GM12878 (cell line): ENCODE data around the gene LIF. TPM values are rescaled to one million over a fixed set of nuclear protein-coding genes. Genes with fewer than 3 reads are reported as not detected.

Experiments used
- ATAC-seq: fragments of 200-7000 bp; cut with Tn5 transposase; 3 replicates; pipeline ENCODE4 v1.9.1; 2020; ENCODE audit warnings: mild to moderate bottlenecking, moderate library complexity
- BruUV-seq: library from RNA; stranded (reverse); fragments of 400-500 nt; replicated peaks from 2 replicates; lab custom pipeline; 2021; lab: Mats Ljungman, UMichigan
- CTCF ChIA-PET: fragments of 300-600 bp; sonication (Branson Sonifier 250); formaldehyde crosslinking; extraction: SDS; loops from one replicate; lab custom pipeline; 2021; ENCODE audit warnings: inconsistent platforms; lab: Yijun Ruan, JAX
- POLR2A ChIA-PET: fragments of 350-600 bp; formaldehyde crosslinking; extraction: SDS; loops from one replicate; lab custom pipeline; 2021; ENCODE audit warnings: inconsistent platforms; lab: Charles Lee
- RAD21 ChIA-PET: fragments of 300-600 bp; sonication (Branson Sonifier 250); formaldehyde crosslinking; loops from one replicate; lab custom pipeline; 2023; ENCODE audit warnings: antibody characterized with exemption; ENCODE audit not compliant: unreplicated experiment; lab: Charles Lee
- SMC1A ChIA-PET: fragments of 300-600 bp; sonication (Branson Sonifier 250); formaldehyde crosslinking; loops from one replicate; lab custom pipeline; 2023; ENCODE audit not compliant: unreplicated experiment, uncharacterized antibody; lab: Charles Lee
- DNase-seq: peaks from one replicate; pipeline ENCODE4 v3.0.0-alpha.2; 2011; ENCODE audit warnings: low read depth, low spot score
- FAIRE-seq: peaks from 3 replicates; lab custom pipeline; 2011; peaks lifted over from hg19 to GRCh38; lab: Jason Lieb, UNC
- H2AFZ ChIP-seq: 2 replicates; pipeline ENCODE4 v1.6.0; 2011; ENCODE audit warnings: low read depth, low read length, control low read depth; ENCODE audit not compliant: control insufficient read depth
- H3K27ac ChIP-seq: 2 replicates; pipeline ENCODE4 v1.5.1; 2011; ENCODE audit warnings: control low read depth; ENCODE audit not compliant: control insufficient read depth, insufficient read depth
- H3K27me3 ChIP-seq, 2 experiments: replicated peaks in 1 of 2; 2 replicates each; pipeline versions ENCODE4 v1.6.0 to v1.6.1; 2011; ENCODE audit warnings: low read length in 1 of 2; ENCODE audit not compliant: control insufficient read depth in 2 of 2, insufficient read depth in 2 of 2
- H3K36me3 ChIP-seq, 2 experiments: 2 replicates each; pipeline ENCODE4 v1.5.1; 2011; ENCODE audit warnings: low read length in 1 of 2; ENCODE audit not compliant: control insufficient read depth in 2 of 2, insufficient read depth in 2 of 2
- H3K4me1 ChIP-seq: 2 replicates; pipeline ENCODE4 v1.6.1; 2011; ENCODE audit warnings: mild to moderate bottlenecking, low read length, moderate library complexity, mixed read lengths; ENCODE audit not compliant: control insufficient read depth, insufficient read depth
- H3K4me2 ChIP-seq: 2 replicates; pipeline ENCODE4 v1.6.0; 2011; ENCODE audit warnings: control low read depth; ENCODE audit not compliant: control insufficient read depth, insufficient read depth
- H3K4me3 ChIP-seq: fragments of 200-600 bp; sonication (generic); 2 replicates; pipeline ENCODE4 v1.5.1; 2016
- H3K79me2 ChIP-seq: 2 replicates; pipeline ENCODE4 v1.6.0; 2011; ENCODE audit warnings: low read length; ENCODE audit not compliant: control insufficient read depth, insufficient read depth
- H3K9ac ChIP-seq: 2 replicates; pipeline ENCODE4 v1.8.0; 2011; ENCODE audit warnings: low read length, control low read depth, mixed read lengths; ENCODE audit not compliant: control insufficient read depth, insufficient read depth
- H3K9me3 ChIP-seq: replicated peaks from 3 replicates; pipeline ENCODE4 v1.5.1; 2011; ENCODE audit warnings: mild to moderate bottlenecking, low read length; ENCODE audit not compliant: control insufficient read depth, insufficient read depth
- H4K20me1 ChIP-seq: 2 replicates; pipeline ENCODE4 v1.6.0; 2011; ENCODE audit not compliant: control insufficient read depth, insufficient read depth
- BACH1 ChIP-seq: fragments of 450-650 bp; IDR thresholded peaks from 2 replicates; pipeline ENCODE4 v1.6.1; 2017; ENCODE audit warnings: mild to moderate bottlenecking, borderline replicate concordance
- BCL11A ChIP-seq: IDR thresholded peaks from 2 replicates; pipeline ENCODE4 v1.6.1; 2011; ENCODE audit warnings: low read depth, low read length
- BCL3 ChIP-seq: IDR thresholded peaks from 2 replicates; pipeline ENCODE4 v1.6.1; 2011; ENCODE audit warnings: borderline replicate concordance, low read depth, mild to moderate bottlenecking, moderate library complexity, low read length; ENCODE audit not compliant: insufficient read depth, poor library complexity, severe bottlenecking
- CHD4 ChIP-seq: fragments of 200-600 bp; sonication (generic); IDR thresholded peaks from 2 replicates; pipeline ENCODE4 v1.6.1; 2016; ENCODE audit warnings: mild to moderate bottlenecking
- CTCF ChIP-seq, 3 experiments: IDR thresholded peaks in 2 of 3; conservative IDR thresholded peaks in 1 of 3; 2 replicates each; pipeline ENCODE4 v1.5.1; 2011; ENCODE audit warnings: low read depth in 3 of 3, low read length in 3 of 3, mild to moderate bottlenecking in 3 of 3, control low read depth in 2 of 3, moderate library complexity in 2 of 3, inconsistent platforms in 1 of 3, mixed read lengths in 1 of 3; ENCODE audit not compliant: control insufficient read depth in 2 of 3, insufficient read depth in 1 of 3; ENCODE audit errors: extremely low read depth in 1 of 3
- KDM1A ChIP-seq: fragments of 200-600 bp; sonication (generic); IDR thresholded peaks from 2 replicates; pipeline ENCODE4 v1.6.1; 2016; ENCODE audit warnings: borderline replicate concordance
- MYB ChIP-seq: fragments of 150-350 bp; IDR thresholded peaks from 2 replicates; pipeline ENCODE4 v1.6.1; 2014; ENCODE audit warnings: mild to moderate bottlenecking, low read depth, low read length, borderline replicate concordance
- NBN ChIP-seq: fragments of 450-650 bp; IDR thresholded peaks from 2 replicates; pipeline ENCODE4 v1.6.1; 2016
- NR2C2 ChIP-seq: IDR thresholded peaks from 2 replicates; pipeline ENCODE4 v1.6.1; 2011; ENCODE audit warnings: borderline replicate concordance, low read depth; ENCODE audit not compliant: control insufficient read depth, insufficient read length
- RB1 ChIP-seq: fragments of 450-650 bp; formaldehyde crosslinking; IDR thresholded peaks from 2 replicates; pipeline ENCODE4 v1.6.1; 2017; ENCODE audit warnings: mild to moderate bottlenecking, borderline replicate concordance
- SIN3A ChIP-seq: IDR thresholded peaks from 2 replicates; pipeline ENCODE4 v1.6.1; 2012; ENCODE audit warnings: low read depth, low read length, improper control_type of control experiment
- SMARCA5 ChIP-seq: fragments of 450-650 bp; IDR thresholded peaks from 2 replicates; pipeline ENCODE4 v1.6.1; 2017; ENCODE audit warnings: mild to moderate bottlenecking
- STAT1 ChIP-seq: fragments of 450-650 bp; conservative IDR thresholded peaks from 2 replicates; pipeline ENCODE4 v1.6.1; 2014; ENCODE audit warnings: antibody characterized with exemption, mild to moderate bottlenecking
- SUPT20H ChIP-seq: IDR thresholded peaks from 2 replicates; pipeline ENCODE4 v1.6.1; 2011; ENCODE audit warnings: low read depth, mild to moderate bottlenecking, low read length, moderate library complexity, borderline replicate concordance; ENCODE audit not compliant: control insufficient read depth
- ZNF274 ChIP-seq: IDR thresholded peaks from one replicate; pipeline ENCODE4 v1.8.0; 2011; ENCODE audit not compliant: insufficient read length, insufficient read depth
- ZSCAN29 ChIP-seq: fragments of 450-650 bp; IDR thresholded peaks from 2 replicates; pipeline ENCODE4 v1.6.1; 2017; ENCODE audit warnings: mild to moderate bottlenecking, moderate library complexity
- WGBS: methylation state at CpG from one replicate; pipeline ENCODE4 v1.1.6; 2016; ENCODE audit warnings: low lambda C conversion rate; ENCODE audit not compliant: insufficient replicate concordance, insufficient coverage; ENCODE audit errors: missing lambda C conversion rate; 5-methylcytosine and 5-hydroxymethylcytosine counted together
- in situ Hi-C: fragments of 300-500 bp; cut with MboI; formaldehyde crosslinking; loops from 9 replicates; pipeline ENCODE4 v1.14.3; 2018; ENCODE audit warnings: mixed read lengths
- intact Hi-C: fragments of 100-400 bp; cut with micrococcal nuclease; formaldehyde crosslinking; loops from one replicate; pipeline ENCODE4 v1.14.2; 2022; ENCODE audit not compliant: unreplicated experiment
- polyA plus RNA-seq, 11 experiments: library from polyadenylated mRNA; depleted of rRNA in 4 of 11; unstranded in 6 of 11; stranded (reverse) in 5 of 11; fragments of >200 nt; fragmentation: Nextera tagmentation in 4 of 11; fragmentation: Illumina TruSeq in 1 of 11; extraction: Ambion mirVana in 4 of 11; extraction: Trizol in 1 of 11; gene quantifications; 1 replicate in 1 of 11; 2 replicates in 10 of 11; pipeline versions ENCODE4 v1.2.1 to v1.2.3, GENCODE V29; 2011 to 2016; ENCODE audit warnings: inconsistent platforms in 2 of 11, missing spikeins in 2 of 11, low read depth in 1 of 11
- total RNA-seq, 4 experiments: library from RNA; depleted of rRNA in 3 of 4; stranded (reverse); fragments of >200 nt in 3 of 4; fragmentation: Illumina TruSeq in 1 of 4; extraction: Trizol in 1 of 4; gene quantifications; 2 replicates each; pipeline versions ENCODE4 v1.2.1 to v1.2.3, GENCODE V29; 2013 to 2021

LIF gene
- total and polyA plus RNA-seq, 10 of the 15 experiments (the other 5 are each of a cell fraction or from before 2014, with no cell fraction given), result 0.05 to 3.4 (median 0.97) TPM

- H3K27ac ChIP-seq, result no peak overlapping the region
- RAD21 ChIA-PET, result interaction anchor here (0.6 to 6.2 kb wide), 46 partner anchors 14 to 968 kb away, joined by 3 to 277 read pairs (median 4); partner anchors contain the start of genes CCDC157, MTFP1, RNF215 and SEC14L2
- H4K20me1 ChIP-seq, result no peaks in the 10 kb centered on the region
- H3K27me3 ChIP-seq, result no peaks in the 10 kb centered on the region
- FAIRE-seq (peak; percentile 95), ATAC-seq (peak; percentile 68), DNase-seq (no peak)
- CTCF ChIA-PET, result interaction anchor here (0.7 to 10.5 kb wide), 58 partner anchors 8 to 650 kb away, joined by 3 to 436 read pairs (median 7); partner anchors contain the start of genes CCDC157, MTFP1, OSM and RNF215
- intact Hi-C loops, result loop anchor here (1.0 to 10.0 kb wide), 8 partner anchors 19 to 197 kb away; partner anchors contain the start of genes CCDC157, RNF215, SF3A1 and TBC1D10A
- H3K9me3 ChIP-seq, result no peaks in the 10 kb centered on the region
- no TSS peak for BruUV-seq
- H3K36me3 ChIP-seq, result peaks cover 0 to 8% of the 10 kb centered on the region in 2 experiments; a peak in 2 of 4 replicates
- SMC1A ChIA-PET, result interaction anchor here (0.6 to 7.9 kb wide), 36 partner anchors 8 to 1004 kb away, joined by 3 to 201 read pairs (median 4); partner anchors contain the start of genes CCDC157, PIK3IP1, RNF215 and SF3A1
- H3K9ac ChIP-seq, result no peak overlapping the region
- H3K4me2 ChIP-seq, result no peak overlapping the region; the same call in 1 of the 2 replicates
- H2AFZ ChIP-seq, result peak overlapping the region; percentile 55
- POLR2A ChIA-PET, result interaction anchor here (0.6 to 4.2 kb wide), 13 partner anchors 10 to 137 kb away, joined by 3 to 28 read pairs (median 4); partner anchors contain the start of genes CCDC157, MTFP1, RNF215 and SF3A1
- 2% methylated on average over 5 of the region's 5 CpGs for WGBS
- 0 out of 2 replicates have a peak overlapping the region, but pooled peaks have one; percentile 74 for H3K4me3 ChIP-seq
- H3K4me1 ChIP-seq, result peaks cover 25% of the 10 kb centered on the region
- in situ Hi-C loops, result loop anchor here (5.0 kb wide), 1 partner anchor 99 kb away; the partner anchor contains the start of gene RNF215
- H3K79me2 ChIP-seq, result no peaks in the 10 kb centered on the region
- TF ChIP-seq NR2C2 (no peak), CTCF (IDR thresholded peaks at IDR 0.05 in 2 of 3, conservative IDR thresholded peaks at IDR 0.05 in 1 of 3; ENCODE audit: control insufficient read depth in 2 of 3, extremely low read depth in 1 of 3, insufficient read depth in 1 of 3, low read depth in 3 of 3, low read length in 3 of 3) (peak; percentile 83 to 92 (median 87)), SUPT20H (no peak), SMARCA5 (peak; percentile 99), BACH1 (no peak), ZNF274 (no peak), STAT1 (no peak), NBN (peak; percentile 59), BCL11A (no peak), BCL3 (no peak), SIN3A (no peak), MYB (no peak), ZSCAN29 (no peak), KDM1A (no peak), CHD4 (0 out of 2 replicates have a peak, but pooled peaks have one; percentile 80), RB1 (peak; percentile 78; the same call in 1 of the 2 replicates)
These were observed 41.3 kb upstream of the LIF start for GRCh38 chr22:30287648-30288418.
